GM04503 (cell line): ENCODE results near the gene DSCAML1.

ENCODE experiments used
- DNase-seq: peaks from one replicate; pipeline ENCODE4 v3.0.0-alpha.2; 2012; ENCODE audit warnings: low read depth

The DSCAML1 gene

DNA sequence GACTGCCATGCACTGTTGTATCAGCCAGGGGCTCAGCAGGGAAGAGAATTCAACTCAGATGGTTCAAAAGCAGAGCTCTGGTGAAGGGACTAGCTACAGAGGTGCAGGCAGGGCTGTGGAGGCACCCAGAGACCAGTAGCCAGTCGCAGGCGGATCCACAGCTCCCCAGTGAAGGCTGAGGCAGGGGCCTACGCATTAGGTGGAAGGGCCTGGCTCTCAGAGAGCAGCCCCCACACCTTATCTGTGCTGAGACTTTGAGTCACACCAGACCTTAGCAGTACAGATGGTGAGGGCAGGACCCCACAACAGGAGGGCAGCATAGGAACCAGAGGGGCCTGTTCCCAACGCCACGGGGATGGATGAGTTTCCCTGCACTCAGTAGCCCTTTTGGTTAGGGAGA is 189.6 kb downstream of the DSCAML1 start:
- DNase-seq: no peak

DNA sequence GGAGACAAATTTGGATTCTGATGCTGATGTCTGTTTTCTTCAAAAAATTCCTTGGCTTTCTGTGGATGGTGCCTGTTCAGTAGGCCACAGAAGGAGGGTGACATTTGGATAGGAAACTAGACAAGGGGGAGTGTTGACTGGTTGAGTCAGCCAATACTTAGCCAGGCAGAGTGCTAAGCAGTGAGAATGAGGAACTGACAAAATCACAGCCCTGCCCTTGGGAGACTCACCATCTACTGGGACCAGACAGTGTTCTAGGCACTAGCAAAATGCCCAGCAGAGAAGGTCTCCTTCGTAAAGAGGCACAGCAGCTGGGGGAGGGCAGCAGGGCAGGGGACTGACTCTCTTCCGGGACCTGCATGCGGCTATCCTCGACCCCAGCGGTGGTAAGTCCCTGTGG is 190.2 kb downstream of the DSCAML1 start:
- DNase-seq: no peak

GRCh38 chr11:117606211-117606610 is 190.8 kb downstream of the DSCAML1 start:
- no peak for DNase-seq

DNA sequence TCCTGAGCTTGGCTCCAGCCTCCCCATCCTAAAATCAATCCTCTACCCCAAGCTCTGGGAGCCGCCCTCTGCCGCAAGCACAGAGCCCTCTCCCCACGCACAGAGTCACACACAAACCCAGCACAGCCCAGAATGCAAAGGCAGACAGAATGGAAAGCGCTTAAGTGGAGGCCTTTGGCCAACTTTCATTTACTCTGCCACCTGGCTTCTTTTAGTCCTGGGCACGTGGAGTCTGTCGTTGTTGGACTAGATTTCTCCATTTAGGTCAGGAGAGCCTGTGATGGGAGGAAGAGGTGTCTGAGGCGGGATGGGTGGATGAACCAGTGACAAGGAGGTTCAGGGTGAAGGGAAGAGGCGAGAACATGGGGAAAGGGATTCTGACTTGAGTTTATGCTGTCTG is 191.7 kb downstream of the DSCAML1 start:
- no peak for DNase-seq

- no peak for DNase-seq
These were observed 192.6 kb downstream of the DSCAML1 start for GRCh38 chr11:117604336-117604995.

- DNase-seq: no peak
These were observed 193.1 kb downstream of the DSCAML1 start for GRCh38 chr11:117603932-117604331.

DNA sequence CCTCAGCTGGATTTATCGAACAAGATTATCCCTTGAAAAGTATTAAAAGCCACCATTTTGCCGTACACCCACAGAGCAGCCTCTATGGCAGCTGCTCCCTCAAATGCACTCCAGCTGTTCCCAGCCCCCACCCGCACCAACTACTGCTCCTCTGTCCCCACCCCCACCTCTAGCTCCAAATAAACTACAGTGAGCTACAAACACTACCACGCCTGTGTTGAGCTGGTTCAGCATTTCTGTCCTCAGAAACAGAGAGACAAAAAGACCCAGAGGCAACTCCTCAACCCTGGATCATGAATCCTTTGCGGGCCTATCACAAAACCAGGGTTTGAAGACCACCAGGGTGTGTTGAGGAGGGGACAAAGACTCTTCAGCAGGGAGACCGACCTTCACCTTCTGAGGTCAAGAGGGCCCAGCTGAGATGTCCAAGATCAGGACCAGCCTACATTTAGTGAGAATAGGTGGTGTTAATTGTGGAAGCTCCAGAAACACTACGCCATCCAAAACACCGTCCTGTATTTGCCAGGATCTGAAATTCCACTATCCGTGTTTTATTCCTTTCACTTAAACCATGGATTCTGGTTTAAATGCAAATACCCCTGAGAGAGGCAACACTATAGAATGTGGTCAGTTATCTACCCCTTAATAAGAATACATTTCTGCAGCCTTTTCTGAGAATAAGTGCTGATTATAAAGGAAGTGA is 195.9 kb downstream of the DSCAML1 start:
- no peak for DNase-seq

DNA sequence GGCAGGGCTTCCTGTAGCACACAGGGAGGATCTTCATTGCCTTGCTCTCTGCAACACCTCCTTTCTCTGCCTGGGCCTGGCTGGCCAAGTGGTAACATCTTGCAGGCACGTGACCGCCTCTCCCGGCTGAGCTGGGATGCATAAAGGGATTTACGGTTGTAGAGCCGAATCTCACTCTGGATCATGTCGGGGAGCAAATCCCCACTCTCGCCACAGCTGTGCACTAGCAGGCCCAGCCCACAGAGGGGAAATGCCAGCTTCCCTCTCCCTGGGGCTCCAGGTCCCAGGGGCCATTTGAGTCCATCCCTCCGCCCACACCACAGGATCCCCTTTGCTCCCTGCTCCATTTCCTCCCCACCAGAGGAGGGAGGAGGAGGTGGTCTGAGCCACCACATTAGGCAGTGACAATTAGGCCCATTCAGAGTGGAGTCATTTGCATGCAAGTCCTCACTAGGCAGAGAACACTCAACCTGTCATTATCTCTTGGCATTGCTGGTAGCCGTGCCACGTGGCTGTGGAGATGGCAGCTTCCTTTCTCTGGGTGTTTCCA is 196.7 kb downstream of the DSCAML1 start:
- no peak for DNase-seq

GRCh38 chr11:117597071-117597470 is 199.9 kb downstream of the DSCAML1 start:
- DNase-seq: no peak

DNA sequence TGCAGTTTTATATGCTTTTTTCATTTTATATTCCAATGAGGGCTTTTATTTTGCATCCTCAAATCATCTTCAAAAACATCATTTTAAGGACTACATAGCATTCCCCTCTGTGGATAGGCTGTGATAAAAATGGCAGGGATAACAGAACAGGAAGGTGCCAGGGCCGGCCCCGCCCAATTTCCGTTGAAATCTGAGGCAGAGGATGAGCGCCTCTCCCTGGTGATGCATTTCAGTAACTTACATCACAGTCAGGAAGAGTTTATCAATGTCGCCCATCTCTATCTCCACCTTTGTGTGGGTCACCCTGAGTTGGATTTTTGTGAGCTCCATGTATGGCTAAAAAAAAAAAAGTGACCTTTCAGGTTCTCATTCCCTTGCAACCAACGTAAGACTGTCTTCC is 201.6 kb downstream of the DSCAML1 start:
- DNase-seq: no peak

DNA sequence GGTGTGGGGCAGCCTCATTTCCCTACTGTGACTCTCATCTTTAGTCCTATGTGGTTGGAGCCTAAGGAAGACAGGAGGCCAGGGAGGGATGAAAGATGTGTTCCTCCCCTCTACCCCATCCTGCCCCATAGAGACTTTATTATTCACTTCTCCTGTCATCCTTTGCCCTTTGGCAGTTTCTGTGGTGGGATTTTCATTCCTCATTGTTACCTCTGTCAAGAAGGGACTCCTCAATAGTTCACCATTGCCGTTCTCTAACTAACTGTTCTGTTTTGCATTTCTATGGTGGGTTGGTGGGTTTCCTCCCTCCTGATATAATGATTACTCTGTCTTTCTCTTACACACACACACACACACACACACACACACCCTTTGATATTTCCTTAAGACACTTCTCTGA is 202.3 kb downstream of the DSCAML1 start:
- no peak for DNase-seq

GRCh38 chr11:117593065-117593464 is 204.0 kb downstream of the DSCAML1 start:
- DNase-seq: no peak

GRCh38 chr11:117591316-117592039 is 205.5 kb downstream of the DSCAML1 start:
- no peak for DNase-seq

GRCh38 chr11:117589063-117589462 is 208.0 kb downstream of the DSCAML1 start:
- DNase-seq: no peak

DNA sequence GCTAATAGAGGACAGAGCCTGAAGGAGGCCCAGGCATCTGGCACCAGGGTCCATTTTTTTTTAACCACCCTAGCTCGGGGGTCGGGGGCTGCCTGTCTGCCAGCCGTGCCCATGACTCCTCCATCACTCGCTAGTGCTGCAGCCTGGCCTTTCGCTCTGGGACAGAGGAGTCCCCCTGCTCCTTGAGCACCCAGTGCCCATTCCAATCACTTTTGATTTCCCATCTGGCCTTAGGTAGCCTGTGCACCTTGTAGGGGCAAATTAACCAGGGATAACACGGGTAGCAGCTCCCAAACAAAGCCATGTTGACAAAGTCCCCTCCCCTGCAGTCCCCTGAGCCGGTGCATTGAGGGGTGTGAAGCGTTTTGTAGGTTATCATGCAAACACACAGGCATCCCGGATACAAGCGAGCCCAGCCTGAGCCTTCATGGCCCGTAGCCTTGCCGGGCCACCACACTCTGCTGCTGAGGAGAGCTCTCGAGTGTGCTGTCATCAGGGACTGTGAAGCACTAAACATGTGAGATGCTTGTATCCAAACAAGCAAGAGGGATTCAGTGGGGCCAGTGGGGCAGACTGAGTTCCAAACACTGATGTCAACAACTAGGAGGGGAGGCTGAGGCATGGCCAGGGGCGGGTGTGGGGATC is 208.7 kb downstream of the DSCAML1 start:
- no peak for DNase-seq

DNA sequence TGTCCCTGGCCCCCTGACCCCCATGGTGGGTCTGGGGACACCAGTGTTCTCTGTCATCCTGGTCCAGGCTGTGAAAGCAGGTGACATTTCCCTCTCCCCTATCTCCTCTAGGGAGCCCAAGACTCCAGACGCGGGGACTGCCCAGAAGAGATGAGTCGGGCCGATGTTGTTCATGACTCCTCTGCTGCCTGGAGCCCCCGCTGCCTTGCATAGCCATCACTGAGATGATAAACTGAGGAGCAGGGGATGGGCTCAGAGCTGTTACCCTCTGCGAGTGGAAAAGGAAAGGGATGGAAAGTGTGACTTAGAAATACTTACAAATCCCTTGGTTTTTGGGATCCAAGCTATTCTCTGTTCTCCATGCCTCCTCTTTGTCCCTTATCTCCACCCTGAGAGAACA is 209.6 kb downstream of the DSCAML1 start:
- DNase-seq: no peak

DNA sequence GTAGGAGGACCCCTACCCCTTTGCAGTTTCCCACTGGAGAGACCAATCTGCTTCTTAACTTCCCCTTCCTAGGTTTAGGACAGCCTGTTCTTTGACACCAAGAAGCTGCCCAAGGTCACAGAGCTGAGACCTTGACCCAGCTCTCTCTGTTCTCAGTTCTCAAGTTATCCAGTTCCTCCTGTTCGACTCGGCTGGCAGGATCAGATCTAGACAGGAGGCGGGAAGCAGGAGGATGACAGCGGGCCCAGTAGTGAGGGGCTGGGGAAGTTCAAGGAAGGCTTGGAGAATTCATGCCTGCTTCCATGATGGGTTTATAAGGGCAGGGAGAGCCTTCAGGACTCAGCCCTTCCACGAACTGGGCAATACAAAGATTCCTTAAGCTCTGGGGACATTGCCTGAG is 210.6 kb downstream of the DSCAML1 start:
- DNase-seq: no peak

- DNase-seq: no peak
These were observed 211.4 kb downstream of the DSCAML1 start for GRCh38 chr11:117585631-117586030.

- DNase-seq: peak; percentile 5
These were observed 212.8 kb downstream of the DSCAML1 start for GRCh38 chr11:117584056-117584830.

GRCh38 chr11:117583063-117583801 is 213.8 kb downstream of the DSCAML1 start:
- DNase-seq: no peak

- no peak for DNase-seq
These were observed 214.6 kb downstream of the DSCAML1 start for GRCh38 chr11:117582433-117582832.
